ENCODE data around the gene GPATCH8. TPM values are rescaled to one million over a fixed set of nuclear protein-coding genes. Genes with fewer than 3 reads are reported as not detected.
"Not testable (repeated sequence)": the region's sequence is repeated elsewhere in the genome, so short reads cannot be mapped to it uniquely, and the experiment has no call there.

GPATCH8 gene
- total RNA-seq, 1 donor from 2014 or later, result 23.8 TPM

DNA sequence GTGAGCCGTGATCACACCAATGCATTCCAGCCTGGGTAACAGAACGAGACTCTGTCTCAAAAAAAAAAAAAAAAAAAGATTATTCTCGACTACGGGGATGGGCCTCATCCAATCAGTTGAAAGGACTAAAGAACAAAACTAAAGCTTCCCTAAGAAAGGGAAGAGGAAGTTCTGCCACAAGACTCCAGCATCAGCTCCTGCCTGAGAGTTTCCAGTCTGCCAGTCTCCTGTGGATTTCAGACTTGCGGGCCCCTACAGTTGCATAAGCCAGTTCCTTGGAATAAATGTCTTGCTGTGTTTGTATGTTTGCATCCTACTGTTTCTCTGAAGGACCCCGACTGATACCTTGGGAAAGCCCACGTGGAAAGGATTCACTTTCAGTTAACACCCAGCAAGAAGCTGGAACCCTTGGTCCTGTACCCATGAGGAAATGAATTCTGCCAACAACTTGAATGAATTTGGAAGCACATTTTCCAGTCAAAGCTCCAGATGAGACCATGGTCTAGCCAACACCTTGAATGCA lies 27.8 kb upstream of the GPATCH8 start:
- no peak for DNase-seq (ENCODE audit: low spot score)
- intact Hi-C loops (cut with DNase I), result loop anchor here (10.0 kb wide), 1 partner anchor 144 kb away; no protein-coding TSS in a partner anchor

DNA sequence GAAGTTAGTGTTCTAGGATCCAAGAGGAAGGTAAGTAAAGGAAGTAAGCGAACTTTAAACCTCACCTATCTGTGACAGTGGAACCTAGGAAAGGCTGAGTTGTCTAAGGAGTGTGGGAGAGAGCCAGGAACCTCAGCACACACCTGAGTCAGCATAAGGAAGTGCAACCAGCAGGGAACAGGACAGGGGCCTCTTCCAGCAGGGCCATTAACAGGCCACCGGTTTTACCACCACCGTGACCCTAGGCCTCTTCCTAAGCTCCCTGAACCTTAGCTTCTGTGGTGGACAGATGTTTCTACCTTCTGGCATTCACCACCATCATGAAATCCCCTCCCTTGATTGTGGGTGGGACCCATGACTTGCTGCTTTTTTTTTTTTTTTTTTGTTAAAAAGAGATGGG lies 26.7 kb upstream of the GPATCH8 start:
- DNase-seq (ENCODE audit: low spot score), result no peak
- intact Hi-C loops (cut with DNase I), result loop anchor here (10.0 kb wide), 1 partner anchor 145 kb away; no protein-coding TSS in a partner anchor

DNA sequence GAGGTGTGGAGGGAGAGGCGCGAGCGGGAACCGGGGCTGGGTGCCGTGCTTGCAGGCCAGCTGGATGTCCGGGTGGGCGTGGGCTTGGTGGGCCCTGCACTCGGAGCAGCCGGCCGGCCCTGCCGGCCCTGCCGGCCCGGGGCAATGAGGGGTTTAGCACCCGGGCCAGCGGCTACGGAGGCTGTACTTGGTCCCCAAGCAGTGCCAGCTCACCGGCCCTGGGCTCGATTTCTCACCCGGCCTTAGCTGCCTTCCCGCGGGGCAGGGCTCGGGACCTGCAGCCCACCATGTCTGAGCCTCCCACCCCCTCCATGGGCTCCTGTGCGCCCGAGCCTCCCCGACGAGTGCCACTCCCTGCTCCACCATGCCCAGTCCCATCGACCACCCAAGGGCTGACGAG lies 24.7 kb upstream of the GPATCH8 start:
- no peak for DNase-seq (ENCODE audit: low spot score)

DNA sequence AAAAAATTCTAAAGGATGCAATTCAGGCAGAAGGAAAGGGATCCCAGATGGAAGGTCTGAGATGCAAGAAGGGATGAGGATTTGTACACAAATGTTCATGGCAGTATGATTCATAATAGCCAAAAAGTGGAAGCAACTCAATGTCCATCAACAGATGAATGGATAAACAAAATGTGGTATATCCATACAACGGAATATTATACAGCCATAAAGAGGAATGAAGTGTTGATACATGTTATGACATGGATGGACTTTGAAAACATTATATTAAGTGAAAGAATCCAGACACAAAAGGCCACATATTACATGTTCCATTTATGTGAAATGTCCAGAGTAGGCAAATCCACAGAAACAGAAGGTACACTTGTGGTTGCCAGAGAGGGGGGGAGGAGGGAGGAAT lies 23.9 kb upstream of the GPATCH8 start:
- intact Hi-C loops (cut with DNase I), result no loop called here
- no peak for DNase-seq (ENCODE audit: low spot score)

More for the DNA sequence above, 24.7 kb upstream of the GPATCH8 start:
- intact Hi-C loops (cut with DNase I), result no loop called here

DNA sequence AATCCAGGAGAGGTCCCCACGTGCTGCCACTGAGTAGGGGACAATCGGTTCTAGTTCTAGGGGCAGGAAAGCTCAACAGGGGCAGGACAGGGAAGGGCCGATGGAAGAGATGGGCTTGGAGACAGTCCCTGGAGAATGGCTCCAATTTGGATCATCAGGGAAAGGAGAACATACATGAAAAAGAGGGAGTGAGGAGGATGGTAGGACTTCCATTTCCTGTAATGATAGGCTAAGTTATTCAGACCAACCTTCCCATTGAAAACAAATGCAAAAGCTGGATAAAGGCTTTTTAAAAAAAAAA lies 20.4 kb upstream of the GPATCH8 start:
- intact Hi-C loops (cut with DNase I), result no loop called here
- no peak for DNase-seq (ENCODE audit: low spot score)

DNA sequence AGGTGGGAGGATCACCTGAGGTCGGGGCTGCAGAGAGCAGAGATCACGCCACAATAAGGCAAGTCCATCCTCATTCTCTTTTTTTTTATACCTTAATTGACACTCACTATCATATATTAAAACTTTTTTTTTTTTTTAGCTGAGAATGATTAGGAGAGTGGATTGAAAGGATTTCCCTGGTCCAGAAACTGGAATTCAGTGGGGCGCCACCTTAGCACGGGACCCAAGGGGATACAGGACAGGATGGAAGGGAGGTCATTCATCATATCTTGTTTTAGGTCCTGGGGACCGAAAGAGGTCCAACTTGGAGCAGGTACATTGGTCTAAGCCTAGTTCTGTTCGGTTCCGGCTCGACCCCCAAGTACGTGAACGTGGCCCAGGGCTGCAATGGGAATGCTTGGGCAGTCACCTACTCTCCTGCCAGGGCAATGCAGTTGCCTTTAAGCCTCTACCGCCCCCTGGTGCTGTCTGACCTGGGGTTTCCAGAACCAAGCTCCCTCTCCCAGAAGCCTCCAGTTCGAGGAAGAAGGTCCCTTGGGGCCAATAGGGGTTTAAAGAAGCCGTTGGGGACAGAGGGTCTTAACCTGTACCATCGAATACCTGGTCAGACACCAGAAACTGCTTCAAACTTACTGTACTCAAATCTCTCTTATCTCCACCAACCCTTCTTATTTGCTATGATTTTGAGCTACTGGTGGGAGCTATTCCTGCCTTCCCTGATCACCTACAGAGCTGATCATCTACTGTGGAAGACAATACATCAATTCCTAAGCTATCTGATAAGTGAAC lies 19.9 kb upstream of the GPATCH8 start:
- intact Hi-C loops (cut with DNase I), result no loop called here
- peak; percentile 77 for DNase-seq (ENCODE audit: low spot score)

DNA sequence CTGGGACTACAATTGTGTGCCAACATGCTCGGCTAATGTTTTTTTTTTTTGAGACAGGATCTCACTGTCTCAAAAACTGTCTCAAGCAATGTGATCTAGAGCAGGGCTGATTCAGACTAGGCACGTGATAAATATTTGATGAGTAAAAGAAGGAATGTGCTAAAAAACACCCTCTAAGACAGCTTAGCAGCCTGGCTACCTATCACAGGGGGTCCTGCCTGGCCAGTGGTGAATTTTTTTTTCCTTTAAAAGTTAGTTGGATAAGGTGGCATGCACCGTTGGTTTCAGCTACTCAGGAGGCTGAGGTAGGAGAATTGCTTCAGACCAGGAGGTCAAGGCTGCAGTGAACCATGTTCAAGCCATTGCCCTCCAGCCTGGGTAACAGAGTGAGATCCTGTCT lies 14.8 kb upstream of the GPATCH8 start:
- intact Hi-C loops (cut with DNase I), result no loop called here
- DNase-seq (ENCODE audit: low spot score), result no peak

DNA sequence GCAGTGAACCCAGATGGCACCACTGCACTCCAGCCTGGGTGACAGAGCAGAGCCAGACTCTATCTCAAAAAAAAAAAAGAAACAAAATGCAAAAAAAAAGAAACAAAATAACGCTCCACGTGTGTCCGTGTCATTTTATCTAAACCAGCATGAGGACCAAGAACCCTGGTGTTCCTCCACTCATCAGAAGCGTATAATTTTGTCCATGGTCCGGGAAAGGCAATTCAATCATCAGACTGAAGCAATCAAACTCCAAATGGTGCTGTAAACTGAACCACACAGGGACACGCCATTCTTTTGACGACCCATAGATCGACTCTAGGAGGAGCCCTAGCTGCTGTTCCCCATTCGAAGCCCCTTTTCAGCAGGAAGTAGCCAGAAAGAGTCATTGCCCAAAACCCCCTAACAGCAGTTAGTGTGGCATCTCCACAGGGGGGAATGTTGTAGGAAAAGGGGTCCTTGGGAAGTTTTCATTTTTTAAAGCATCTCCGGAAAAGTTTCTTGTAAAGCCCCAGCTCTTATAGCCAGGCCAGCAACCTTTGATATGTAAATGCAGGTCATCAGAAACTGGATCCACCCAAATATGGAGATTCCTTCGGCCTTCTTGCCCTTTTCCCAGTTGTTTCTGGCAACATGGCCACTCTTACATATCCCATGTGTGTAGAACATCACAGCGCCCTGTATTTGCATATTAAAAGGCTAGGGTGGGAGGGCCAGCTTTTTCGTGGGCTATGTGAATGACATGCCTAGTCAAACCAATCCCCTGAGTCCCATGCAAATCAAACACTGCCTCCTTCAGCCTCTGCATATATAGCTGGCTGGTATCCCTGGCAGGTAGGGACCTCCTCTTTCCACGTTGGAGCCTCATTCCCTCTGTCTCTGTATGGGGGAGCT lies 8.3 kb upstream of the GPATCH8 start:
- DNase-seq (ENCODE audit: low spot score); intact Hi-C loops (cut with DNase I): not testable (repeated sequence)

DNA sequence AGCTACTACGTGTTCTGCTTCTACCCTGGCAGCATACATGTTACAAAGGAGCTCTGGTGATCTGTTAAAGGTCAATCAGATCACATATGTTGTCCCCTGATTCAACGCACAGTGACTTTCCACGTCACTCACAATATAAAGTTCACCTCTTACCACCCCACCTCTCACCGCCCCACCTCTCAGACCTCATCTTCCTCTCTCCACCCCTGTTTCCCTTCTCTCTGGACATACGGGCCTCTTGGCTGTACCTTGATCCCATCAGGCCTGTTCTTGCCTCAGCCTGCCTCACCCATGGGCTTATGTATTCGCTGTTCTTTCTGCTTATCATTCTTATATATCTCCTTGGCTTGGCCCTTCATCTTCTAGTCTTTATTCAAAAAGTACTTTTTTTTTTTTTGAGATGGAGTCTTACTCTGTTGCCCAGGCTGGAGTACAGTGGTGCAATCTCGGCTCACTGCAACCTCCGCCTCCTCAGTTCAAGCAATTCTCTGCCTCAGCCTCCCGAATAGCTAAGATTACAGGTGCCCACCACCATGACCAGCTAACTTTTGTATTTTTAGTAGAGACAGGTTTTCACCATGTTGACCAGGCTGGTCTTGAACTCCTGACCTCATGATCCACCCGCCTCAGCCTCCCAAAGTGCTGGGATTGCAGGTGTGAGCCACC lies 3.9 kb upstream of the GPATCH8 start:
- intact Hi-C loops (cut with DNase I), result loop anchor here (10.0 kb wide), 1 partner anchor 292 kb away; the partner anchor contains the start of gene UBTF

DNA sequence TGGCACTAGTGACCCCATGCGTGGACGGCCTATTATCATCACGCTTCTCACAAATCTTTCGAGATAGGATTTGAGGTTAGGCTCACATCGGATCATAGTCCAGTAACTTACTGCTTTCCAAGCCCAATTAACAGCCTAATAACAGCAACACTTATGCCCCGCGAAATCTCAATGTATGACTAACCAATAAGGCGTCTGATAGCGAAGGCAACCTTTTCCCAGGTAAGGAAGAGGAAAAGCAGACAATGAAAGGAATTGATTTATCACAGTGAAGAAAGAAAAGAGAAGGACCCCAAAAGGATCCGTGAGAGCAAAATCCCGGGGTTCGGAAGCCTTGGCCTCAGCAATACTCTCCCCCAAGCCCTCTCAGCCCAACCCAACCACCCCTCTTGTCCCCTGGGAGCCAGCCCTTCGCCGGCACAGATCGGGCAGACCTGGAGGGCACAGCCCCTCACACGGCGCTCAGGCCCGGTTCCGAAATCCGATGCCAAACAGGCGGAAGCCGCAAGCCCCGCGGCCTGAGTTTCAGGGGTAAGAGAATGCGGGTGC lies 534 bp downstream of the GPATCH8 start:
- intact Hi-C loops (cut with DNase I), result loop anchor here (5.0 to 10.0 kb wide), 2 partner anchors 35 to 288 kb away; partner anchors contain the start of gene UBTF
- DNase-seq (ENCODE audit: low spot score), result peak; percentile 79

More for the DNA sequence above, 3.9 kb upstream of the GPATCH8 start:
- DNase-seq (ENCODE audit: low spot score), result not testable (repeated sequence)

DNA sequence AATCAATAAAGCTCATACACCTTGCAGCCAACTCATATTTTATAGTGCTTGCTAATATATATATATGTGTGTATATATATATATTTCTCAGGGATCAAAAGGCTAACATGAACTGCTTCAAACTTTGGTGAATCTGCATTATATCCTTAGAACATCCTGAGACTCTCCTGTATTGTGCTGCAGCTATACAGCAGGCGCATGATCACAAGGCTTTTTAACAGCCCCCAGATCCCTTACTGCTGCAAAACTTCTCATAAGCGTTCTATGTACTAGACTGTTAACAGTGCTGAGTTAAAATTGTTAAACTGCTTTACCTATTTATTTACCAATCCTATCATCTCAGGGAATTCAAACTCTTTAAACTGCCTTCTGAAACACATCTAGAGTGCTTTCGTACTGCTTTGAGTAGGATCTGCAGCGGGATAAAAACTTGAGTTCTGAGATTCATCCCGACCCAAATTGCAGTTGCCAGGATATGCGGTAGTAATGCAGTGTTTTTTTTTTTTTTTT lies 1.3 kb downstream of the GPATCH8 start:
- no peak for DNase-seq (ENCODE audit: low spot score)
- intact Hi-C loops (cut with DNase I), result loop anchor here (5.0 to 10.0 kb wide), 2 partner anchors 35 to 287 kb away; partner anchors contain the start of gene UBTF

DNA sequence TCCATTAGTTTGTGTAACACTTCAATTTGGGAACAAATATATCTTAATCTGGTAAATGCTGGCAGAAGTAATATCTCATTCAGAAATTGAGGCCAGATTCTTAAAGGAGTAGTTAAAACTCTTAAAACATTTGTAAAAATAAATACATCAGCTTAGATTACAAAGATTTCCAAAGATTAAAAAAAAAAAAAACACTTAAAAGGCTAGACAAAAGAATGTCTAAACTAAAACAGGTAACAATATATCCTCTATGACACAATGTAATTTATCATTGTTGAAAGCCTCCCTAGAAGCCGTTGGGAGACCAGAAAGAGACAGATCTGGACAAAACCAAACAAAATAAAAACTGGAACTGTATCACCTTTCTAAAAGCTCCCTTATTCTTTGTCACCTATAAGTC lies 3.5 kb downstream of the GPATCH8 start:
- intact Hi-C loops (cut with DNase I), result loop anchor here (5.0 to 10.0 kb wide), 2 partner anchors 32 to 285 kb away; partner anchors contain the start of gene UBTF
- DNase-seq (ENCODE audit: low spot score), result no peak

DNA sequence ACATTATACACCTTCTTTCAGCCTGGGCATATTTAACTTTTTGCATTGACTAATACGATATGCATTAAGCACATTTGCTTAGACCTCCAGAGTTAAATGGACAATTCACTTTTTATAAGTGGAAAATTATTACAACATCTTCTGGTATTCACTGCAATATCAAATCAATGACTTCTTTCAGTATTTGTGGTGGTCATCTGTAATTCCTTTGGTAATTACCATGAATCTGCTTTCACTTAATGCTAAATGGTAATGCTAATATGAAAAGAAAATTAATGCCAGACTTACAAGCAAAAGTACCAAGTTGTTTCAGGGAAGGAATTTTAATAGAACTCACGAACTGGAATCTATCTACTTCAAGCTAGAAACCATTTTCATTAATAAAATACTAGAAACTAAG lies 6.4 kb downstream of the GPATCH8 start:
- intact Hi-C loops (cut with DNase I), result no loop called here
- no peak for DNase-seq (ENCODE audit: low spot score)

DNA sequence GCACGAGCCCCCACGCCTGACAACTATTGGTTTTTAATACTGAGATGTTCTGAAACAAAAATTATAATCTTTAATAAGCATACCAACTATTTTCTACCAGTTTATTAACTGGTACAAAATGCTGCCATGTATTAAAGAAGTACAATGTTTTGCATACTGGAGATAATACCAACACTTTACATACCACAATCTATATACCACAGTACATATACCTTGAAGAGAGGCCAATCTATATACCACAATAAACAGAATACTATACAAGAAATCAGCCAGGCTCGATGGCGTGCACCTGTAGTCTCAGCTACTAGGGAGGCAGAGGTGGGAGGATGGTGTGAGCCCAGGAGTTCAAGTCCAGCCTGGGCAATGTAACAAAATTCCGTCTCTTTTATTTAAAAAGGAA lies 9.9 kb downstream of the GPATCH8 start:
- DNase-seq (ENCODE audit: low spot score), result no peak
- intact Hi-C loops (cut with DNase I), result no loop called here

DNA sequence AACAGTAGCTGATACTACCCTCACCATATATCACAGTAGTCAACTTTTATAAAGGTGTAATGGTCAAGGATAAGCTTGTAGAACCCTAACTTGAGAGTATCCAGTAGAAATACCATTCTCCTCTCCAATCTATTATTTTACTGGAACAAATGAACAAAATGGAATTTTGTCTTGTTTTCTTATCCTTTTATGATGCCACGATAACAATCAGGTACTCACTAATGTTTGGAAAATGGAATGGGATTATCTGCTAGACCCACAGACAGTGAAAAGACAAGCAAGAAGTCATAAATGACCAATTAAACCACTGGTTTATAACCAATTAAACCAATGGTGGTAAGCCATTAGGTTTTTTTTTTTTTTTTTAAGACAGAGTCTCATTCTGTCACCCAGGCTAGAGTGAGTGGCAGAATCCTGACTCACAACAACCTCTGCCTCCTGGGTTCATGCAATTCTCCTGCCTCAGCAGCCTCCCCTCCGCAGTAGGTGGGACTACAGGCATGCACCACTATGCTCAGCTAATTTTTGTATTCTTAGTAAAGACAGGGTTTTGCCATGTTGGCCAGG lies 10.4 kb downstream of the GPATCH8 start:
- intact Hi-C loops (cut with DNase I), result no loop called here
- no peak for DNase-seq (ENCODE audit: low spot score)

DNA sequence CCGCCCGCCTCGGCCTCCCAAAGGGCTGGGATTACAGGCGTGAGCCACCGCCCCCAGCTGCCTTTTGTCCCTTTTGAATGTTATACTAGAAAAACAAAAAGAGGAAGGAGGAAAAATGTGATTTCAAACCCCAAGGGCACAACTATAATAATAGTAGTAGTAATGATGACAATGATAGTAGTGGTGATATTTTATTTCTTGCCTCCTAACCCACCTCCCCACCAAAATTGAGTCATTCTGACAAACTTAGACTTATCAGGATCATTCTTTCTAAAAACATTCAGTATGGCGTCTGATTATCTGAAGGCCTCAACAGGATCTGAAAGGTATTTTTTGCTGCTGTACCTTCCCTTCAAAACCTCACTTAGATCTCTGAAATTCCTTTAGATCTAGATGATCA lies 13.6 kb downstream of the GPATCH8 start:
- intact Hi-C loops (cut with DNase I), result no loop called here
- DNase-seq (ENCODE audit: low spot score), result no peak

DNA sequence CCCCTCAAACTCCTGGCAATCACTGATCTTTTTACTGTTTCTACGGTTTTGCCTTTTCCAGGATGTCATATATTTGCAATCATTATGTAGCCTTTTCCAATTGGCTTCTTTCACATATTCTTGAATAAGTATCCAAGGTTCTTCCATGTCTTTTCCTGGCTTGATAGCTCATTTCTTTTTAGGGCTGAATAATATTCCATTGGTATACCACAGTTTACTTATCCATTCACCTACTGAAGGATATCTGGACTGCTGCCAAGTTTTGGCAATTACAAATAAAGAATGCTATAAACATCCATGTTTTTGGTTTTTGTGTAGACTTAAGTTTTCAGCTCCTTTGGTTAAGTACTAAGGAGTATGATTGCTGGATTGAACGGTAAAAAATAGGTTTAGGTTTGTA lies 16.0 kb downstream of the GPATCH8 start:
- no peak for DNase-seq (ENCODE audit: low spot score)
- intact Hi-C loops (cut with DNase I), result no loop called here

DNA sequence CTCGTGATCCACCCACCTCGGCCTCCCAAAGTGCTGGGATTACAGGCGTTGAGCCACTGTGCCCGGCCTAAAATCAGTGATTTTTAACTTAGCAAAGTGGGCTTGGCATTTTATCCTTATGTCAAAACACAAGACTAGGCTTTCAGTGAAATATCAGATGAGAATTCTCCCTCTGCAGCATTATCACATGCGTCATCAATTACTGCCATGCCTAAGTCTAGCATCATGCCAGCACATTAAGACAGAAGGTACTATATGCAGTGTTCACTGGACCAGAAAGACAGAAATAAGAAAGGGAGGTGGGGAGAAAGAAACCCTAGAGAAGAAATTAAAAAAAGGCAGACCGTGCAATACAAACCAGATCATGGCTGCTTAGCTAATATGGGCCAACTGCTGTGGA lies 29.8 kb downstream of the GPATCH8 start:
- DNase-seq (ENCODE audit: low spot score), result no peak
- intact Hi-C loops (cut with DNase I), result no loop called here

DNA sequence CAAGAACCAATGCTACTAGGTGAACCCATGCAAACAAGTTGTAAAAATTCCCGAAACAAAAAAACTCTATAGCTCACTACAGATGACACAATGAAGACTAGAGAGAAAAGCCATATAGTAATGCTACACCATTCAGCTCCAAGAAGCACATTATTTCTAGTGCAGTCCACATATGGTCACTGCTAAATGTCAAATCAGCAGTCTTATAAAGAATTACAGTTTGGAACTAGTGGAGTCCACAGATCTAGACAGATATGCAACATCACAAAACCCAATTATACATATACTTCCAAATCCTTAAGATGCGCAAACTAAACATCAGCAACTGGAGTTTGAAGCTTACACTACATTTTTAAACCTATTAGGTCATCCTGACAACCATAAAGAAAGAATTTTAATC lies 33.5 kb downstream of the GPATCH8 start:
- no peak for DNase-seq (ENCODE audit: low spot score)
- intact Hi-C loops (cut with DNase I), result loop anchor here (5.0 kb wide), 1 partner anchor 33 kb away; the partner anchor contains the start of gene GPATCH8

All from cardiac septum (tissue), 1 donor.